Measurements from ENCODE around the gene CLTC.
"Not testable (repeated sequence)": the region's sequence is repeated elsewhere in the genome, so short reads cannot be mapped to it uniquely, and the experiment has no call there.

Gene CLTC

GRCh38 chr17:59619298-59620063 is at the start of gene CLTC:
CLTC (plus strand) TSS chr17:59619895; CDS start chr17:59620132, 237 bp downstream.
- DNase-seq, result peak; percentile 87

GRCh38 chr17:59572301-59572924 is 47.3 kb upstream of the CLTC start:
- no peak for DNase-seq

GRCh38 chr17:59584168-59584567 is 35.5 kb upstream of the CLTC start:
- DNase-seq, result not testable (repeated sequence)

- DNase-seq, result no peak
These were observed 19.5 kb upstream of the CLTC start for GRCh38 chr17:59600169-59600568.

GRCh38 chr17:59601130-59601529 is 18.6 kb upstream of the CLTC start:
- no peak for DNase-seq

- DNase-seq, result no peak
These were observed 12.6 kb upstream of the CLTC start for GRCh38 chr17:59607061-59607460.

GRCh38 chr17:59607817-59608403 is 11.8 kb upstream of the CLTC start:
- no peak for DNase-seq

GRCh38 chr17:59611503-59611902 is 8.2 kb upstream of the CLTC start:
- no peak for DNase-seq

GRCh38 chr17:59616253-59616920 is 3.3 kb upstream of the CLTC start:
- no peak for DNase-seq

- no peak for DNase-seq
These were observed 2.5 kb upstream of the CLTC start for GRCh38 chr17:59617156-59617732.

GRCh38 chr17:59619035-59619297 is 729 bp upstream of the CLTC start:
- no peak for DNase-seq

- DNase-seq, result no peak
These were observed 317 bp downstream of the CLTC start for GRCh38 chr17:59620064-59620359.

GRCh38 chr17:59620518-59621259 is 994 bp downstream of the CLTC start:
- DNase-seq, result no peak

GRCh38 chr17:59621771-59622170 is 2.1 kb downstream of the CLTC start:
- no peak for DNase-seq

- no peak for DNase-seq
These were observed 3.5 kb downstream of the CLTC start for GRCh38 chr17:59623151-59623550.

GRCh38 chr17:59626756-59627155 is 7.1 kb downstream of the CLTC start:
- DNase-seq, result no peak

- DNase-seq, result no peak
These were observed 7.6 kb downstream of the CLTC start for GRCh38 chr17:59627274-59627673.

GRCh38 chr17:59627770-59628171 is 8.1 kb downstream of the CLTC start:
- no peak for DNase-seq

GRCh38 chr17:59629174-59629573 is 9.5 kb downstream of the CLTC start:
- no peak for DNase-seq

GRCh38 chr17:59631276-59631675 is 11.6 kb downstream of the CLTC start:
- DNase-seq, result no peak

GRCh38 chr17:59632398-59632797 is 12.7 kb downstream of the CLTC start:
- DNase-seq, result no peak

- DNase-seq, result no peak
These were observed 14.1 kb downstream of the CLTC start for GRCh38 chr17:59633658-59634359.
